H1 (cell line): Measurements from ENCODE around the gene ZKSCAN1. TPM values are rescaled to one million over a fixed set of nuclear protein-coding genes. Genes with fewer than 3 reads are reported as not detected.

Experiments
- ASH2L ChIP-seq: fragments of 200-600, 300-600 bp; sonication (generic); IDR thresholded peaks from one replicate; pipeline ENCODE4 v1.7.1; 2017; ENCODE audit warnings: low read length
- CBX5 ChIP-seq: fragments of 300-800, 300-1000 bp; sonication (generic); IDR thresholded peaks from 2 replicates; pipeline ENCODE4 v1.7.1; 2016; ENCODE audit warnings: antibody characterized with exemption, low read length, low read depth
- CBX8 ChIP-seq: fragments of 300-800, 300-1000 bp; sonication (generic); IDR thresholded peaks from 2 replicates; pipeline ENCODE4 v1.7.1; 2016; ENCODE audit warnings: low read depth, low read length, borderline replicate concordance
- CHD1 ChIP-seq: IDR thresholded peaks from 2 replicates; pipeline ENCODE4 v1.6.1; 2012; ENCODE audit warnings: low read depth, low read length, improper control_type of control experiment
- CREB1 ChIP-seq: IDR thresholded peaks from 2 replicates; pipeline ENCODE4 v1.6.1; 2012; ENCODE audit warnings: inconsistent platforms
- E2F6 ChIP-seq: IDR thresholded peaks from 2 replicates; pipeline ENCODE4 v1.6.1; 2012; ENCODE audit warnings: inconsistent platforms
- EGR1 ChIP-seq: IDR thresholded peaks from 2 replicates; pipeline ENCODE4 v1.6.1; 2011; ENCODE audit warnings: low read depth, low read length, borderline replicate concordance
- EP300 ChIP-seq, 2 experiments: IDR thresholded peaks; 1 replicate in 1 of 2; 2 replicates in 1 of 2; pipeline ENCODE4 v1.6.1; 2011 to 2012; ENCODE audit warnings: low read depth in 2 of 2, low read length in 2 of 2, mild to moderate bottlenecking in 2 of 2, borderline replicate concordance in 1 of 2, inconsistent platforms in 1 of 2, moderate library complexity in 1 of 2
- GABPA ChIP-seq: IDR thresholded peaks from 2 replicates; pipeline ENCODE4 v1.6.1; 2011; ENCODE audit warnings: mild to moderate bottlenecking, low read length, moderate library complexity, borderline replicate concordance; ENCODE audit not compliant: insufficient read depth
- KDM4A ChIP-seq: IDR thresholded peaks from one replicate; pipeline ENCODE4 v1.7.1; 2012; ENCODE audit warnings: low read depth, mild to moderate bottlenecking, moderate library complexity, low read length, inconsistent platforms; ENCODE audit not compliant: severe bottlenecking
- PHF8 ChIP-seq: fragments of 200-600 bp; sonication (generic); conservative IDR thresholded peaks from 2 replicates; pipeline ENCODE4 v1.7.1; 2012; ENCODE audit warnings: low read depth, mild to moderate bottlenecking, inconsistent platforms, low read length, moderate library complexity
- POLR2A ChIP-seq, 2 experiments: IDR thresholded peaks; 1 replicate in 1 of 2; 2 replicates in 1 of 2; pipeline ENCODE4 v1.6.1; 2011; ENCODE audit warnings: low read depth in 2 of 2, low read length in 2 of 2, mild to moderate bottlenecking in 2 of 2; ENCODE audit errors: control extremely low read depth in 1 of 2
- POLR2AphosphoS5 ChIP-seq: IDR thresholded peaks from 2 replicates; pipeline ENCODE4 v1.6.1; 2011; ENCODE audit warnings: low read depth, low read length
- POU5F1 ChIP-seq: IDR thresholded peaks from 2 replicates; pipeline ENCODE4 v1.6.1; 2011; ENCODE audit warnings: low read depth, mild to moderate bottlenecking, low read length, moderate library complexity
- SIN3A ChIP-seq, 2 experiments: IDR thresholded peaks in 1 of 2; conservative IDR thresholded peaks in 1 of 2; 2 replicates each; pipeline ENCODE4 v1.6.1; 2011 to 2012; ENCODE audit warnings: low read length in 2 of 2, improper control_type of control experiment in 1 of 2, low read depth in 1 of 2, mild to moderate bottlenecking in 1 of 2
- SP1 ChIP-seq: IDR thresholded peaks from 2 replicates; pipeline ENCODE4 v1.6.1; 2011; ENCODE audit warnings: low read depth, low read length
- TAF1 ChIP-seq: IDR thresholded peaks from 2 replicates; pipeline ENCODE4 v1.6.1; 2011; ENCODE audit warnings: mild to moderate bottlenecking, low read depth, low read length
- TAF7 ChIP-seq: optimal IDR thresholded peaks from 2 replicates; pipeline ENCODE3; 2011; ENCODE audit warnings: low read depth, mild to moderate bottlenecking, inconsistent platforms, low read length, moderate library complexity, borderline replicate concordance
- polyA plus RNA-seq, 7 experiments: library from polyadenylated mRNA; depleted of rRNA in 3 of 7; stranded (reverse) in 5 of 7; unstranded in 2 of 7; fragments of >200 nt in 5 of 7; fragments of 200-250 nt in 2 of 7; gene quantifications; 1 replicate in 5 of 7; 2 replicates in 1 of 7; 4 replicates in 1 of 7; pipeline versions ENCODE4 v1.2.1 to v1.2.3, GENCODE V29; 2011 to 2013; ENCODE audit warnings: missing spikeins in 2 of 7, mixed read lengths in 2 of 7
- total RNA-seq: library from RNA; stranded (reverse); fragmentation: NEBNext Ultra II Directional; extraction: Animal tissue kit (Norgen Biotek cat#: 25700); gene quantifications from 2 replicates; pipeline ENCODE4 v1.2.1, GENCODE V29; 2021

Gene ZKSCAN1
- total and polyA plus RNA-seq, 2 of the 8 experiments (the other 6 are each of a cell fraction or from before 2014, with no cell fraction given), result 8.2 to 40.6 TPM

GRCh38 chr7:99997545-99998137 lies 17.8 kb upstream of the ZKSCAN1 start (continued):
- TF ChIP-seq POLR2AphosphoS5 (peak; percentile 79), ASH2L (peak; percentile 69), GABPA (peak; percentile 74; the same call in 1 of the 2 replicates), EGR1 (peak; percentile 45; the same call in 1 of the 2 replicates), PHF8 (peak; percentile 87), CHD1 (no peak), CREB1 (peak; percentile 40; the same call in 1 of the 2 replicates), SIN3A (conservative IDR thresholded peaks at IDR 0.05 in 1 of 2, IDR thresholded peaks at IDR 0.05 in 1 of 2; ENCODE audit: low read depth in 1 of 2, low read length in 2 of 2) (peak in 1 of 2 experiments; percentile 71; a peak in 2 of 4 replicates), SP1 (0 out of 2 replicates have a peak, but pooled peaks have one; percentile 12), TAF7 (peak; percentile 92), CBX5 (no peak), E2F6 (peak; percentile 41; the same call in 1 of the 2 replicates), KDM4A (peak; percentile 25), POLR2A (IDR thresholded peaks at IDR 0.05; ENCODE audit: control extremely low read depth in 1 of 2, low read depth in 2 of 2, low read length in 2 of 2) (peak; percentile 76 to 87), EP300 (IDR thresholded peaks at IDR 0.05; ENCODE audit: borderline replicate concordance in 1 of 2, low read depth in 2 of 2, low read length in 2 of 2) (no peak), POU5F1 (no peak), TAF1 (peak; percentile 96), CBX8 (no peak)
